Astrocyte of the spinal cord (primary cell): ENCODE results near the gene ZNF136.
A peak's percentile ranks its signal among the peaks of the same experiment; 100 is the strongest.

ENCODE experiments used
- DNase-seq: peaks from one replicate; pipeline ENCODE4 v3.0.0; 2011; ENCODE audit warnings: low read depth, low spot score
- H3K4me3 ChIP-seq: 2 replicates; pipeline ENCODE4 v1.5.1; 2011; ENCODE audit warnings: low read depth, mild to moderate bottlenecking, low read length, moderate library complexity
- CTCF ChIP-seq: IDR thresholded peaks from 2 replicates; pipeline ENCODE4 v1.5.1; 2012; ENCODE audit warnings: low read depth, mild to moderate bottlenecking, low read length, inconsistent platforms
- in situ Hi-C: cut with HindIII; loops from 2 replicates; pipeline ENCODE4 v1.10.0; 2017; ENCODE audit warnings: low sequenced_read_pairs

The ZNF136 gene

DNA sequence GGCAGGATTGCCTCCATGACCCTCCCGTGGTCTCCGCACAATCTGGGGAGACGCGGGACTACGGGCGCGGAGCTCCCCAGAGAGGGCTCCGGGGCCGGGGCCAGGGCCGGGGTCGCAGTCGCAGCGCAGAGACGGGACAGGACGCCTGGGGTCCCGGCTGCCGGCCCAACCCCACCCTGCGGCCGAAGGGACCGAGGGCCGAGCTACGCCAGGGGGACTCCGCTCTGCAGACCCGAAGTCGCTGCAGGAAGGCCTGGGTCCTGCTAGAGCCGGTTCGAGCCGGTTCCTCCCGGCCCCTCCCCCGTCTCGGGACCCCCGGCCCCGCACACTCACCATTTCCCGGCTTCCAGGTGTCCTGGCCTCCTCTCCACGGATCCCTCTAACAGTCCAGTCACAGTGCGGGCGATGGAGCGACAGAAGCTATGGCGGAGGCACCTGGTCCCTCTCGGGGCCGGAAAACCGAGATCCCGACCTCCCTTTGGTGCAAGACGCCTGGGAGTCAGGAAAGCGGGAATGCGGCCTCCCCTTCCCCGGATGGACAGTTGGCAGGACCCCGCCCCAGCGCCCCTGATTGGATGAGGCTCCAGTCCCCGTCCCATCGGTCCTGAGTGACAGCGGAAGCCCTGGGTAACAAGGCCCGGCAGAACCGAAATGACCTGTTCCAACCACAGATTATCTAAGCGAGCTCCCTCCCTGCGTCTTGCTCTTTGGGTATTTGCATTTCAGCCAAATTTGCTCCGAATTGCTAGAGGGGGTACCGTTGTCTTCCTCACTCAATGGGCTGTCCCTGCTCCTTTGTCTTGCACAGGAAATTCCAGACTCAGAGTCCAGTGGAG lies 6.5 kb upstream of the ZNF136 start, which contains the start of gene ZNF625:
ZNF625 (minus strand) TSS at position 512 of the 836 bp plus-strand sequence; CDS start at position 336, 176 bp downstream.
- in situ Hi-C loops, result no loop called here
- peak within 1 kb of the TSS; percentile 88 for H3K4me3 ChIP-seq
- no peak for TF ChIP-seq CTCF
- DNase-seq, result peak; percentile 84

DNA sequence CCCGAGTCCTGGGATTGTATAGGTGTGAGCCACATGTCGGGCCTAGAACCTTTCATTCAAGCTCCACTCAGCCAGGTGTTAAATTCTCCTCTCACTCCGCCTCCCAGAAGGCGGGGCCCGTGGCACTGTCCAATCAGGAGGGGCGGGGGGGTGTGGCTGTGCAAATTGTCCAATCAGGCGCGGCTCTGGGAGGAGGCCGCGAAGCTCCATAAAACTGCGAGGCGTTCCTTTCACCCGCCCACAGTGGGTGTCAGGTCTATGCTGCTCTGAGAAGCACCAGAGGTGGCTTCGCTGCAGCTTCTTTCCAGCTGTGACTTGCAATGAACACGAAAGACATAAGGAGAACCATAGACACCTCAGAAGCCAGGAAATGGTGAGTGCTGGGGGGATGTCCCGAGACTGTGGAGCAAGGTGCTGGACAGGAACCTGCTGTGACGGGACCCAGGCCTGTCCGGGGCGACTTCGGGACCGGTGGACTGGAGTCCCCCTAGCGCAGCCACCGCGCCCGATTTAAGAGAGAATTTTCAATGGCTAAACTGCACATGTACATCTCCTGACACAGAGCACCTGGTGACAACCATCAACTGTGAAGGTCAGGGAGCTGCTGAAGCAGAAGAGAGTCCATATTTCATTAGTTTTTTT lies 3.0 kb upstream of the ZNF136 start:
- no peak for TF ChIP-seq CTCF
- no peak for DNase-seq
- in situ Hi-C loops, result no loop called here
- H3K4me3 ChIP-seq, result no peak overlapping the region

- H3K4me3 ChIP-seq, result peak overlapping the region; percentile 77
- DNase-seq, result peak; percentile 20
- no peak for TF ChIP-seq CTCF
- in situ Hi-C loops, result no loop called here
Observed at GRCh38 chr19:12162513-12162881, 399 bp upstream of the ZNF136 start.

GRCh38 chr19:12163826-12164225 lies 930 bp downstream of the ZNF136 start:
- peak; percentile 22 for DNase-seq
- TF ChIP-seq CTCF, result no peak
- peak overlapping the region; percentile 77 for H3K4me3 ChIP-seq
- in situ Hi-C loops, result no loop called here

DNA sequence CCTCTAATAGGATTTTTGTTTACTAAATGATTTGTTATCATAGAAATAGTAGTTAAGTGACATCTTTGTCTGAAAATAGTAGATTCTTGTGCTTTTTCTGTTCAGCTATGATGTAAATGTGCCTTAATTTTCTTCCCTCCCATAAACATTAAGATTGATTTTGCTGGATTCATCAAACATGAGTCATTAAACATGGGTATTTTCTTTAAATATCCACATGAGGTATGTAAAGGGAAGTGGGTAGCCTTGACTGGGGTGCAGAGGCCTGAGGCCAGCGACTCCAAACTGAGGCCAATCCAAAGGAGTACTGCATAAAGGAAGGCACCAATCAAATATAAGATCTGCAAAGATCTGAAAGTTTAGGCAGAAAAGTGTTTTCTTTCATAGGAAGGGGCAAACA lies 3.7 kb downstream of the ZNF136 start:
- in situ Hi-C loops, result no loop called here
- H3K4me3 ChIP-seq, result no peak overlapping the region
- no peak for DNase-seq
- TF ChIP-seq CTCF, result no peak

- DNase-seq, result no peak
- no peak overlapping the region for H3K4me3 ChIP-seq
- in situ Hi-C loops, result no loop called here
- no peak for TF ChIP-seq CTCF
Observed at GRCh38 chr19:12180377-12180776, 17.5 kb downstream of the ZNF136 start.
